AML-193 (cell line): ENCODE data around the gene SALL4.
"Not testable (repeated sequence)": the region's sequence is repeated elsewhere in the genome, so short reads cannot be mapped to it uniquely, and the experiment has no call there.

Experiments used
- DNase-seq, 2 experiments: peaks; one replicate each; lab custom pipeline; 2025; lab: John Stamatoyannopoulos, UW

Gene SALL4

DNA sequence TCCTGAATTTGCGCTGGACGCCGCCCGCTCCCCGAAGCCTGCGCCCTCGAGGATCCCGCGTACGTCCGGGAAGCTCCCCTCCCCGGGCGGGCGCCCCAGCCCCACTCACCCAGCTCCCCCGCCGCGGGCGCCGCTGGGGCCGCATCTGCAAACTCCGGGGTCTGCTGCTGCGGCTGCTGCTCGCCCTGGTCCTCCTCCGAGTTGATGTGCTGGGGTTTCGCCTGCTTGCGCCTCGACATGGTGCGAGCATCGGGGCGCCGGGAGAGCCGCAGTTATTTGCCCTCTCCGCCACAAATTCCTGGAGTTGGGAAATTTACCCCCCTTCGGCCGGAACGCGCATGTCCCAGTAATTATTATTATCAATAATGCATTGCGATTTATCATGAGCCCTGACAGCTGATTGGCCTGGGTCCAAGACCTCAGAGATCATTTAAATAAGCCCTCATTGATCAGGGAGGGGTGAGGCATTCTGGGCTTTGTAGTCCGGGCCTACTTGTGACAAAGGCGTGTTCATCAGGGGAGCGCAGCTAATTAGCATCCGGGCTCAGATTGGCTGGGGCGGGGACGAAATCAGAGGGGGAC lies at the start of gene SALL4:
Gene SALL4, minus strand, starts transcription at position 352 of the 582 bp plus-strand sequence. Its CDS starts 113 bp downstream, at position 239.
- no peak for DNase-seq

DNA sequence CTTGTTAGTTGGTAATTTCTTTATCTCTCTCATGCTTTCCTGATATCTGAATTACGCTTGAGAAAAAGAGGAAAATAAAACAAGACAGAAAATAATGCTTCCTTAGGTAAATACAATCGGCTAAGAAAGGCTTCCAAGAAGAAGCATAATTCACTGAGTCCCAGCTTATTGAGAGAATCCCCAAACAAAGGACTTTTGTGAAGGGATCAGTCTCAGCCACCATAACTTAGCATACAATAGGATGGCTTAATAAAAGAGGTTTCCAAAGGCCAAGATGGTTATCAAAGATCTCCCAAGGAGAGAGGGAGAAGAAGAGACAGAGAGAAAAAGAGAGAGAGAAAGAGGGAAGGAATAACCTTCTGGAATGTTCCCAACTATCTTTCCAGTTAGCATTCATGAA lies 46.0 kb upstream of the SALL4 start:
- DNase-seq, result no peak

DNA sequence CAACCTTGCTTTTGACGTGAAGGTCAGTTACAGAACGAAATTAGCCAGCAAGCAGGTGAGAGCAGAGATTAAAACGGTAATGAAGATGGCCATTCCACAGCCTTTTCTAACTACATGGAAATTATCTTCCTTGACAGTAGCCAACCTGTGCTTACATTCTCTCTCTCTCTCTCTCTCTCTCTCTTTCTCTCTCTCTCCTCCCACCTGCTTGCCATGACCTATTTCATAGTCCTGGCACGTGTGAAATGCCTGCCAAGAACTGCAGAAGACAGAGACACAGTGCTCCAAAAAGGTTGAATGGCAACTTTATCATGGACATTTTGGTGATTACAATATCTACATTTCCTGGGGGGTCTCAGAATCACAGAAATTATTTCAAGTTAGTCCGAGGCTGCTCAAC lies 38.5 kb upstream of the SALL4 start:
- no peak for DNase-seq

DNA sequence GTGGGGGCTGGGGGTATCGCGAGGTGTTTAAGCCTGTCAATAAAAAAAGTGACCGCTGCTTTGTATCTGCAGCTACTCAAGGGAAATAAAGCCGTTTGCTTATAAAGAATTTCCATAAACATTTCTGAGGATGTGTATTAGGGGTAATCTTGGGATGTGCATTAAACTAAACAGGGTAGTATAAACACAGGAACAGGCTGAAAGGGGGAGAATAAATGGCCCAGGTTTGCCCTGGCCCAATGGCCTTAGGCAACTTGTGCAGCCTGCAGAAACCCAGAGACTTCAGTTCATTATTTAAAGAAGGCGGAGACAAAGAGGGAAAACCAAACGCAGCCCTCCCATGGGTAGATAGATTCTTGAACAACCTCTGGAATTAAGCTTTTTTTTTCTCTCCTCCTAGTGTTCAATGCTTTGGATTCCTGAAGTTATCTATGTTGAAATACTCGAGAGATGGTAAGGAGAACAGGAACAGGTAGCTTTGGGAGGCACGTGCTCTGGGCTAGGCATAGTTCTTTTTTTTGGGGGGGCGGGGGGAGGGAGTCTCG lies 35.6 kb upstream of the SALL4 start:
- DNase-seq, result no peak

GRCh38 chr20:51837436-51837835 lies 35.1 kb upstream of the SALL4 start:
- DNase-seq, result no peak

DNA sequence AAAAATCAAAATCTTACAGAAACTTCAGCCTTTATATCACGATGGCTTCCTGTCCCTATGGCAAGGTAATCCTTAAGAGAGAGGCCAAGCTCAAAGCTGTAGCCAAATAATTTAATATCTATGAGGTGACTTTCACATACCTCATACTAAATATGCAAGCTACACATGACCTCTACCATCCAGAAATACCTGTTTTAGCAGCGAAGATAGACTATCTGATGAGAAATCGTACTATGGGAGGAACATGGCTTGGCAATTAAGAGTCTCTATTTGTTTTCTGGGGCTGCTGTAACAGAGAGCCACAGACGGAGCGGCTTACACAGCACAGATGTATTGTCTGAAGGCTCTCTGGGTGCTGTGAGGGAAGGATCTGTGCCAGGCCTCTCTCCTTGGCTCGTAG lies 31.0 kb upstream of the SALL4 start:
- DNase-seq, result no peak

DNA sequence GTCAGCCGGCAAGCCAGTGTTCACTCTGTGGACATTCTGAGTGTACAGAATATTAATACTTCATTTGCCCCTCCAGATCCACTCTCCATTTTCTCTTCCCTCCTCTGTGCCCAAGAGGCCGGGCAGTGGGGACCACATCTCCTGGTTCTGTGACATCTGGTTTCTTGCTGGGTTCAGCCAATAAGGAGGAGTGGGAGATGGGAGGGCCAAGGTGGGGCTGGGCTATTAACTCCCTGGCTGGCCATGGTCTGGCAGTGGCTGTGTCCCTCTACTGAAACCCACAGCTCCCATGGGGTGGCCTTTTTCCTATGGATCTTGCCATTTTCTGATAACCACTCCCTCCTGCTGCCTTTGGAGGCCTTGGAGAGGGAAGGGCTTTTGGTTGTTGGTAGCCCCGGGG lies 30.0 kb upstream of the SALL4 start:
- DNase-seq, result no peak

DNA sequence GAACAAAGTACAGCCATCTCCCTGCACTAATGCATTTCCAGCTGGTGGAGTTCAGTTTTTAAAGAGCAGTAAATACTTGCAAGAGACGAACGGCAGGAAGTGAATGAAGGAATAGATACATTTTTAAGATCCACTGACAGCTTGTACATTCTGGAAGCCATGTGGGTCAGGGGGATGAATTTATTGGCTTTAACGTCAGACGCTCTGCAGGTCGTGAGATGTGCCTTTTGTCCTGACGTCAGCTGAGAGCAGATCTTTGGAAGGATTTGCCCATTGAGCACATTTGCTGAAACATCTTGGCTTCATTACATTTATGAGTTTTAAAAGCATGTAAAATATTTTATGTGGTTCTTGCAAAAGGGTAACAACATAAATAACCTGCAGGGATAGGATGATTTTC lies 29.5 kb upstream of the SALL4 start:
- no peak for DNase-seq

GRCh38 chr20:51830538-51830937 lies 28.2 kb upstream of the SALL4 start:
- DNase-seq, result no peak

DNA sequence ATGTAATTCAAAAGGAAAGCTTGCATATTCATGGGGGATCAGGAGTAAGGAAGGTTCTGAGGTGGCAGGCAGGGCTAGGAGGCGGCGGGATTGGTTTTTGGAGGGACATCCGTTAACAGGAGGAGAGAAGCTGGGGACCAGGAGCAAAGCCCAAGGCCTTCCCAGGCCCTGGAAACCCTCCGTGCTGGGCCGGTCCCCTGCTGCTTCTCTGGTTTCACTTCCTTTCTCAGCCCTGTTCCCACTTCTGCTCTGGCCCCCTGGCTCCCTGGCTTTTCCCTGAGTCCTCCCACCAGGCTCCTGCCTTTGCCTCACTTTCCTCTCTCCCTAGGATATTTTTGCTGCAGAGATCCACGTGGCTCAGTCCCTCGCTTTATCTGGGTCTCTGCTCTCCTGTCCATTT lies 26.4 kb upstream of the SALL4 start:
- DNase-seq, result no peak

DNA sequence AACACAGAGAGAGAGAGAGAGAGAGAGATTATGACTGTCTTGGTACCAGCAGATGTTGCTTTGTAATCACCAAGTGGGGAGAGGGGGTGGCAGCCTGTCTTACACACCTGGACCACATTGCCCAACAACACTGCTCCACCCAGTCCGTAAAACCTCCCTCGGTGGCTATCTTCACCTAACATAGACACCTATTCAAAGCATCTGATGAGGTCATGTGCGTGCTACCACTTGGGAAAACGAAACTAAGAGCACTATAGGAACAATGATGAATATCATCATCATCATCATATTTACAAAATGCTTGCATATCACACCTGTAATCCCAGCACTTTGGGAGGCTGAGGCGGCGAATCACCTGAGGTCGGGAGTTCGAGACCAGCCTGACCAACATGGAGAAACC lies 24.1 kb upstream of the SALL4 start:
- no peak for DNase-seq

DNA sequence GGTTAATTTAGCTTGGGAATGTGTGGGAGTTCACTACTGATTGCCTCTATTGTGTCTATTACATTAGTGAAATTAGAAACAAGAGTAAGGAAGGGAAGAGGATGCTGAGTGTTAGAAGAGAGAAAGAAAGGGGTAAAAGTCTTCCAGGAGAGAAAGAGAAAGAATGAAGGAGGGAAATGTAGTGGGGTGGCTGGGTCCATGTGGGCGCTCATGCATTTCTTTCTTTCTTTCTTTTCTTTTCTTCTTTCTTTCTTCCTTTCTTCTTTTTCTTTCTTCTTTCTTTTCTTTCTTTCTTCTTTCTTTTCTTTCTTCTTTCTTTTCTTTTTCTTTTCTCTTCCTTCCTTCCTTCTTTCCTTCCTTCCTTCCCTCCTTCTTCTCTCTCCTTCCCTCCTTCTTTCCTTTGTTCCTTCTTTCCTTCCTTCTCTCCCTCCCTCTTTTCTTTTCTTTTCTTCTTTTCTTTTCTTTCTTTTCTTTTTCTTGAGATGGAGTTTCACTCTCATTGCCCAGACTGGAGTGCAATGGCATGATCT lies 16.2 kb upstream of the SALL4 start:
- no peak for DNase-seq

DNA sequence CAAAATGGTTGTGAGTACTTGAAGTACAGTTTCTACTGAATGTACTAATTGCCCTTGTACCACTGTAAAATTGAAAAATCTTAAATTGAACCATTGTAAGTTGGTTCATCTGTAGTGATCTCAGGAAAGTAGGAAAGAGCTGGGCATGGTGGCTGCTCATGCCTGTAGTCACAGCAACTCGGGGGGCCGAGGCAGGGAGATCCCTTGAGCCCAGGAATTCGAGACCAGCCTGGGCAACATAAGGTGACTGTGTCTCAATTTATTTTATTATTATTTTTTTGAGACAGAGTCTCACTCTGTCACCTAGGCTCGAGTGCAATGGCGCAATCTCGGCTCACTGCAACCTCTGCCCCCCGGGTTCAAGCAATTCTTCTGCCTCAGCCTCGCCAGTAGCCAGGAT lies 14.5 kb upstream of the SALL4 start:
- not testable (repeated sequence) for DNase-seq

- DNase-seq, result no peak
These were observed 13.2 kb upstream of the SALL4 start for GRCh38 chr20:51815383-51816076.

- no peak for DNase-seq
These were observed 10.5 kb upstream of the SALL4 start for GRCh38 chr20:51812861-51813260.

DNA sequence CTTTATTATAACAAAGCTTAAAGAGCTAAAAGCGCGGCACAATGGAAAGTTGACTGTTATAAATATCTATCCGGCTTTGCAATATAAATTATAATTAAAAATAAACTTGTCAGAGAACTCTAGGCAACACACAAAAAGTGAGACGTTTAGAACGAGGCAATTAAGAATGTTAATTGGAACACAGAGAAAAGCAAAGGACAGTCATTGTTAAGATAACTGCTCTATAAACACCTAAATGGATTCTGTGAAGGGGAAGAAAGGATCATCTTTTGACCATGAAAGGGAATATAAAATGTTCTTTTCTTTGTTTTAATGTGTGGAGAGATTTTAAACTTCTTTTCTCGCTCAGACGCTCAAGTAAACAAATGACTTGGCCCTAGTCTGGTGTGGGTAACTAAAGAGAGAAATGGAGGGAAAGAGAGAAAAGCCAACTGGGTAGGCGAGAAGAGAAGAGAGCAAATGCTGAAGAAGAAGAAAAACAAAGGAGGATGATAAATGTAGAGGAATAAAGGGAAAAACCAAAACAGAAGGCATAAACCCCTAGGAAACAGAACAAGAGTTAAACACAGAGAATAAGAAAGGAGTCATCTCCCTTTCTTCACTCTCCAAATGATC lies 9.3 kb upstream of the SALL4 start:
- no peak for DNase-seq

DNA sequence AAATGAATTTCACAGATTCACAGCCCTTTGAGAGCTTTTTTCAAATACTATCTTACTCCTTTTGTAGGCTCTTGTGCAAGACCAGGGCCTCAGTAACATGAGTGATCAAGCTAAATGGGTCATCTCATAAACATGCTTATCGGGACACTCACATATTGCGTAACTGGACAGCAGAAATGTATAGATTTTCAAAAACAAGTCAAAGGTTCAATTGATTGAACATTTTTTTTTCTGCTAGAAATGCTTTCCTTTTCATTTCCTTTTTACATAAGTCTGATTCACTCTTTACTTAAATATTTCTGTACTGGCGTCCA lies 8.7 kb upstream of the SALL4 start:
- no peak for DNase-seq

- no peak for DNase-seq
These were observed 8.1 kb upstream of the SALL4 start for GRCh38 chr20:51810155-51811041.

DNA sequence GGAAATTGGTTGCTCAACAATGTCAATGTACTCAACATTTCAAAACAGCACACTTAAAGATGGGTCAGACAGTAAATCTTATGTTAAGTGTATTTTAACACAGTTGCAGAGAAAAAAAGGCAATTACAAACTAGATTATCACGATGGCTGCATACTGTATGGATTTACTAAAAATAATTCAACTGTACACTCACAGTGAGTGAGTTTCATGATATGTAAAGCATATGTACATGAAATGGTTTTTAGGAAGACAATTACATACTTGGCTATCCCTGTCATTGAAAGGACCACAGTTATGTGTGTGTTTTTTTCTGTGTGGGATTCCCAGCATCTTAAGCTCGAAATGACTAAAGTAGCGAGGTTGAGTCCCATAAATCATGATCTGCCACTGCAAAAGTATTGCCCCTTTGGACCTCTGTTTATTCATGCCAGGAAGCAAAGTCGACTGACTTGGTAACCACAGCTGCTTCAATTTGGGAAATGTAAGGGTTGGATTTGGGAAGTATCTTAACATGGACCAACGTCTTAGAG lies 5.5 kb upstream of the SALL4 start:
- DNase-seq, result no peak

DNA sequence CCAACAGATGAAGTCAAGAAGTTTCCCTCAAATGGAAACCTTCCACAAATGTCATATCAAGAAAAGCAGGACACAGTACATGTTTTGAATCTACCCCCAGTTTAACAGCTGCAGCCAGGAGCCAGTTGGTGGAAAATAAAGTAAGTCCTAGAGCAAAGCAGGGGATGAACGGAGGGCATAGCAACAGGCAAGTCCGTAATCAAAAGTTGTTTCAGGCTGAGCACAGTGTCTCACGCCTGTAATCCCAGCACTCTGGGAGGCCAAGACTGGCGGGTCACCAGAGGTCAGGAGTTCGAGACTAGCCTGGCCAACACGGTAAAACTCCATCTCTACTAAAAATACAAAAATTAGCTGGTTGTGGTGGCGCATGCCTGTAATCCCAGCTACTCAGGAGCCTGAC lies 2.4 kb upstream of the SALL4 start:
- DNase-seq, result no peak

DNA sequence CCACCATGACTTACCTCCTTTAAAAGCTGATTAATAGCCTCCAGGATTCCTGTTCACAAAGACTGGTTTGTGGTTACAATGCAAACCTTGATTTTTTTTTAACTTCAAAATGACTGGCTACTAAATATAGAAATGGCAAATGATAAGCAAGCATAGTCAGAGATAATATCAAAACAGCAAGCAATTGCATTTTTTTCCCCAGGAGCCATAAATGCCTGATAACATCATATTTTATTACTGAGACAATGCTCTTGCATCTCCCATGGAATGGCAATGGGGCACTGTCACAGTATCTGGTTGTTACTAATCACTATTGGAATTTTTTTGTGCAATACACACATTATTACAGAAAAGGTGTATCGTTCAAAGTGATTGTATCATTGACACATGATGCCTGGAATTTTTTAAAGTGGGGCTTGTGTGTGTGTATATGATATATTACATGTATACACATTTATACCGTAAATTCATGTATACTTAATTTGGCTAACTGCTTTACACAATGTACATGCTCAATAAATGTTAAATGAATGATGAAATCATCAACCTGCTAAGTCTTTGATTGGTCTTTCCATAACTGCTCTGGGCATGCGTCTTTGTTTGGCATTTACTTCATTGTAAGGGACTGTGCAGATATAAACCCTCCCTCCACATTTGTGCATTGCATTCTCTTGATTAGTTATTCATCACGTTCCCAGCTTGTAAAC lies 980 bp upstream of the SALL4 start:
- no peak for DNase-seq

GRCh38 chr20:51801823-51802123 lies 548 bp downstream of the SALL4 start:
- no peak for DNase-seq
